UCSD-AML1 (cell line): ENCODE data around the gene ARHGAP4.

Source experiments
- DNase-seq: peaks from one replicate; lab custom pipeline; 2025; ENCODE audit not compliant: unreplicated experiment; lab: John Stamatoyannopoulos, UW

Gene ARHGAP4

GRCh38 chrX:153884136-153884535, 41.9 kb downstream of the ARHGAP4 start:
- DNase-seq: no peak

- no peak for DNase-seq
Measured at GRCh38 chrX:153883163-153883843, 42.8 kb downstream of the ARHGAP4 start.

GRCh38 chrX:153882557-153882956, 43.5 kb downstream of the ARHGAP4 start:
- DNase-seq: no peak

- DNase-seq: no peak
Measured at GRCh38 chrX:153882086-153882498, 44.0 kb downstream of the ARHGAP4 start.

- DNase-seq: no peak
Measured at GRCh38 chrX:153881281-153881680, 44.8 kb downstream of the ARHGAP4 start.

- no peak for DNase-seq
Measured at GRCh38 chrX:153880440-153880815, 45.6 kb downstream of the ARHGAP4 start.

GRCh38 chrX:153879741-153880439, 46.2 kb downstream of the ARHGAP4 start:
- no peak for DNase-seq

- no peak for DNase-seq
Measured at GRCh38 chrX:153878969-153879653, 47.0 kb downstream of the ARHGAP4 start.

GRCh38 chrX:153878345-153878744, 47.7 kb downstream of the ARHGAP4 start:
- no peak for DNase-seq

- DNase-seq: no peak
Measured at GRCh38 chrX:153877571-153878261, 48.3 kb downstream of the ARHGAP4 start.

- no peak for DNase-seq
Measured at GRCh38 chrX:153876112-153876491, 50.0 kb downstream of the ARHGAP4 start.

- DNase-seq: peak; percentile 65
Measured at GRCh38 chrX:153875391-153876111, 50.5 kb downstream of the ARHGAP4 start.

- DNase-seq: no peak
Measured at GRCh38 chrX:153874366-153875125, 51.5 kb downstream of the ARHGAP4 start.

- DNase-seq: no peak
Measured at GRCh38 chrX:153874085-153874365, 52.0 kb downstream of the ARHGAP4 start.

GRCh38 chrX:153873282-153874084, 52.6 kb downstream of the ARHGAP4 start:
- no peak for DNase-seq

- DNase-seq: no peak
Measured at GRCh38 chrX:153871946-153872878, 53.9 kb downstream of the ARHGAP4 start.

- no peak for DNase-seq
Measured at GRCh38 chrX:153871451-153871850, 54.6 kb downstream of the ARHGAP4 start.

GRCh38 chrX:153870791-153871360, 55.2 kb downstream of the ARHGAP4 start:
- no peak for DNase-seq
